H1 (cell line): ENCODE measurements around the gene HDDC3. TPM values are rescaled to one million over a fixed set of nuclear protein-coding genes. Genes with fewer than 3 reads are reported as not detected.

Experiments used
- BCL11A ChIP-seq, 2 experiments: IDR thresholded peaks; one replicate each; pipeline ENCODE4 v1.6.1; 2011; ENCODE audit warnings: low read depth in 2 of 2, low read length in 2 of 2, mild to moderate bottlenecking in 2 of 2
- HDAC6 ChIP-seq: IDR thresholded peaks from one replicate; pipeline ENCODE4 v1.7.1; 2012; ENCODE audit warnings: low read depth, mild to moderate bottlenecking, inconsistent platforms, low read length, moderate library complexity
- MAX ChIP-seq: IDR thresholded peaks from 2 replicates; pipeline ENCODE4 v1.6.1; 2012; ENCODE audit warnings: inconsistent platforms
- SP4 ChIP-seq: IDR thresholded peaks from 2 replicates; pipeline ENCODE4 v1.6.1; 2012; ENCODE audit warnings: low read length, inconsistent platforms
- TBP ChIP-seq: IDR thresholded peaks from 2 replicates; pipeline ENCODE4 v1.6.1; 2011; ENCODE audit warnings: low read depth, low read length, improper control_type of control experiment
- TEAD4 ChIP-seq: IDR thresholded peaks from 2 replicates; pipeline ENCODE4 v1.6.1; 2012; ENCODE audit warnings: low read depth, low read length, inconsistent platforms, mixed read lengths
- YY1 ChIP-seq: IDR thresholded peaks from 2 replicates; pipeline ENCODE4 v1.6.1; 2011; ENCODE audit warnings: low read depth, mild to moderate bottlenecking, low read length
- polyA plus RNA-seq, 7 experiments: library from polyadenylated mRNA; depleted of rRNA in 3 of 7; stranded (reverse) in 5 of 7; unstranded in 2 of 7; fragments of >200 nt in 5 of 7; fragments of 200-250 nt in 2 of 7; gene quantifications; 1 replicate in 5 of 7; 2 replicates in 1 of 7; 4 replicates in 1 of 7; pipeline versions ENCODE4 v1.2.1 to v1.2.3, GENCODE V29; 2011 to 2013; ENCODE audit warnings: missing spikeins in 2 of 7, mixed read lengths in 2 of 7
- total RNA-seq: library from RNA; stranded (reverse); fragmentation: NEBNext Ultra II Directional; extraction: Animal tissue kit (Norgen Biotek cat#: 25700); gene quantifications from 2 replicates; pipeline ENCODE4 v1.2.1, GENCODE V29; 2021

HDDC3 gene
- total and polyA plus RNA-seq, 2 of the 8 experiments (the other 6 are each of a cell fraction or from before 2014, with no cell fraction given) = 16.3 to 16.5 TPM

GRCh38 chr15:90930861-90931574 lies 1.3 kb downstream of the HDDC3 start (continued):
- TF ChIP-seq TEAD4 (no peak), YY1 (no peak), SP4 (no peak), MAX (no peak), BCL11A (IDR thresholded peaks at IDR 0.05; ENCODE audit: low read depth in 2 of 2, low read length in 2 of 2) (no peak), TBP (no peak), HDAC6 (no peak)
